Stimulated activated CD8-positive, alpha-beta memory T cell treated with anti-CD3 and anti-CD28 coated beads, Interleukin-2, amount 100 ng/mL, for 1 hour (primary cell): ENCODE measurements around the gene TMEM92.
"Not testable (repeated sequence)": the region's sequence is repeated elsewhere in the genome, so short reads cannot be mapped to it uniquely, and the experiment has no call there.

Experiments
- DNase-seq, 2 donors: peaks; one replicate each; pipeline ENCODE4 v3.0.0-alpha.2; 2020; ENCODE audit warnings: low read depth in 2 of 2

TMEM92 gene

GRCh38 chr17:50301891-50302584 lies 27.8 kb downstream of the TMEM92 start:
- DNase-seq = no peak

GRCh38 chr17:50303051-50303450 lies 28.8 kb downstream of the TMEM92 start:
- no peak for DNase-seq

GRCh38 chr17:50303596-50303995 lies 29.3 kb downstream of the TMEM92 start:
- DNase-seq = no peak

GRCh38 chr17:50304781-50305404 lies 30.6 kb downstream of the TMEM92 start:
- no peak for DNase-seq

GRCh38 chr17:50307654-50308053 lies 33.4 kb downstream of the TMEM92 start:
- no peak for DNase-seq

GRCh38 chr17:50308666-50309065 lies 34.4 kb downstream of the TMEM92 start:
- DNase-seq = no peak

- no peak for DNase-seq
These were observed 36.3 kb downstream of the TMEM92 start for GRCh38 chr17:50310455-50311111.

- DNase-seq = no peak
These were observed 36.8 kb downstream of the TMEM92 start for GRCh38 chr17:50311112-50311460.

- DNase-seq = no peak
These were observed 37.2 kb downstream of the TMEM92 start for GRCh38 chr17:50311483-50311882.

- DNase-seq = no peak
These were observed 38.0 kb downstream of the TMEM92 start for GRCh38 chr17:50312308-50312707.

GRCh38 chr17:50314456-50315011 lies 40.3 kb downstream of the TMEM92 start:
- DNase-seq = no peak

GRCh38 chr17:50316016-50316587 lies 41.8 kb downstream of the TMEM92 start:
- DNase-seq = no peak

- not testable (repeated sequence) for DNase-seq
These were observed 42.4 kb downstream of the TMEM92 start for GRCh38 chr17:50316660-50317059.

GRCh38 chr17:50317121-50317520 lies 42.9 kb downstream of the TMEM92 start:
- DNase-seq = no peak

- DNase-seq = no peak
These were observed 44.4 kb downstream of the TMEM92 start for GRCh38 chr17:50318501-50319285.

- no peak for DNase-seq
These were observed 45.2 kb downstream of the TMEM92 start for GRCh38 chr17:50319306-50320004.

GRCh38 chr17:50322271-50322670 lies 48.0 kb downstream of the TMEM92 start:
- no peak for DNase-seq

- DNase-seq = no peak
These were observed 48.8 kb downstream of the TMEM92 start for GRCh38 chr17:50323060-50323459.

GRCh38 chr17:50325906-50326305 lies 51.6 kb downstream of the TMEM92 start:
- DNase-seq = no peak

GRCh38 chr17:50326831-50327364 lies 52.6 kb downstream of the TMEM92 start:
- no peak for DNase-seq
